HepG2 (cell line): ENCODE measurements around the gene ZNF684. TPM values are rescaled to one million over a fixed set of nuclear protein-coding genes. Genes with fewer than 3 reads are reported as not detected.

Source experiments
- CBFB ChIP-seq: sonication (generic); formaldehyde crosslinking; IDR thresholded peaks from 2 replicates; pipeline ENCODE4 v1.4.0; 2020; ENCODE audit warnings: missing genetic modification reagents
- CREB1 ChIP-seq, 2 experiments: fragments of 450-650 bp in 1 of 2; IDR thresholded peaks; 2 replicates each; pipeline ENCODE4 v1.6.1; 2016 to 2017; ENCODE audit warnings: control low read depth in 1 of 2, mild to moderate bottlenecking in 1 of 2, missing compliant biosample characterization in 1 of 2, missing genetic modification characterization in 1 of 2
- EED ChIP-seq: sonication (generic); formaldehyde crosslinking; IDR thresholded peaks from 2 replicates; pipeline ENCODE4 v1.5.0; 2020; ENCODE audit warnings: mild to moderate bottlenecking, missing genetic modification reagents
- HNF1B ChIP-seq: sonication (generic); formaldehyde crosslinking; IDR thresholded peaks from 2 replicates; pipeline ENCODE4 v1.5.1; 2020; ENCODE audit warnings: mild to moderate bottlenecking, moderate library complexity, missing genetic modification reagents
- KMT2B ChIP-seq: IDR thresholded peaks from 2 replicates; pipeline ENCODE4 v1.6.1; 2016; ENCODE audit warnings: missing genetic modification reagents, missing compliant biosample characterization
- MED13 ChIP-seq: sonication (generic); formaldehyde crosslinking; IDR thresholded peaks from 2 replicates; pipeline ENCODE4 v1.5.0; 2020; ENCODE audit warnings: missing genetic modification reagents
- NFYC ChIP-seq: IDR thresholded peaks from 2 replicates; pipeline ENCODE4 v1.6.1; 2016; ENCODE audit warnings: missing genetic modification reagents, missing compliant biosample characterization
- PBX3 ChIP-seq: sonication (generic); formaldehyde crosslinking; IDR thresholded peaks from 2 replicates; pipeline ENCODE4 v1.8.1; 2023; ENCODE audit warnings: missing genetic modification reagents, inconsistent platforms, borderline replicate concordance
- PLSCR1 ChIP-seq: sonication (generic); formaldehyde crosslinking; IDR thresholded peaks from 2 replicates; pipeline ENCODE4 v1.5.0; 2020; ENCODE audit warnings: missing genetic modification reagents, mild to moderate bottlenecking, borderline replicate concordance
- POGZ ChIP-seq: sonication (generic); formaldehyde crosslinking; IDR thresholded peaks from 2 replicates; pipeline ENCODE4 v1.4.0; 2020; ENCODE audit warnings: mild to moderate bottlenecking, missing genetic modification reagents
- RFXAP ChIP-seq: sonication (generic); formaldehyde crosslinking; IDR thresholded peaks from 2 replicates; pipeline ENCODE4 v1.4.0; 2020; ENCODE audit warnings: missing genetic modification reagents, borderline replicate concordance
- SUZ12 ChIP-seq: fragments of 150-350 bp; IDR thresholded peaks from 2 replicates; pipeline ENCODE4 v1.6.1; 2014; ENCODE audit warnings: low read depth, low read length
- TMF1 ChIP-seq: sonication (generic); formaldehyde crosslinking; IDR thresholded peaks from 2 replicates; pipeline ENCODE4 v1.8.1; 2022; ENCODE audit warnings: low read depth, missing genetic modification reagents
- ZBTB8A ChIP-seq: sonication (generic); formaldehyde crosslinking; IDR thresholded peaks from 2 replicates; pipeline ENCODE4 v1.4.0; 2020; ENCODE audit warnings: mild to moderate bottlenecking, low read depth, missing genetic modification reagents, borderline replicate concordance
- ZNF160 ChIP-seq: sonication (generic); formaldehyde crosslinking; IDR thresholded peaks from 2 replicates; pipeline ENCODE4 v1.8.0; 2022; ENCODE audit warnings: mild to moderate bottlenecking, inconsistent platforms, missing genetic modification reagents
- ZNF503 ChIP-seq: sonication (generic); formaldehyde crosslinking; IDR thresholded peaks from 2 replicates; pipeline ENCODE4 v1.4.0; 2020; ENCODE audit warnings: missing genetic modification reagents
- ZNF556 ChIP-seq: sonication (generic); formaldehyde crosslinking; IDR thresholded peaks from 2 replicates; pipeline ENCODE4 v1.4.0; 2020; ENCODE audit warnings: mild to moderate bottlenecking, missing genetic modification reagents, borderline replicate concordance
- ZNF749 ChIP-seq: sonication (generic); formaldehyde crosslinking; IDR thresholded peaks from 2 replicates; pipeline ENCODE4 v1.8.0; 2022; ENCODE audit warnings: mild to moderate bottlenecking, missing genetic modification reagents, moderate library complexity, borderline replicate concordance
- ZSCAN12 ChIP-seq: sonication (generic); formaldehyde crosslinking; IDR thresholded peaks from 2 replicates; pipeline ENCODE4 v1.9.0; 2021; ENCODE audit warnings: mild to moderate bottlenecking, missing genetic modification reagents
- ZSCAN20 ChIP-seq: sonication (generic); formaldehyde crosslinking; IDR thresholded peaks from 2 replicates; pipeline ENCODE4 v1.4.0; 2020; ENCODE audit warnings: missing genetic modification reagents, mild to moderate bottlenecking, borderline replicate concordance
- polyA plus RNA-seq, 8 experiments: library from polyadenylated mRNA; depleted of rRNA in 3 of 8; stranded (reverse) in 7 of 8; unstranded in 1 of 8; fragments of >200 nt; fragmentation: Illumina TruSeq in 4 of 8; extraction: Trizol in 4 of 8; gene quantifications; 2 replicates each; pipeline versions ENCODE4 v1.2.1 to v1.2.3, GENCODE V29; 2011 to 2016; ENCODE audit warnings: low read depth in 4 of 8, missing spikeins in 1 of 8, mixed read lengths in 1 of 8; ENCODE audit not compliant: insufficient read depth in 1 of 8
- total RNA-seq, 5 experiments: library from RNA; depleted of rRNA; stranded (reverse); fragments of >200 nt; fragmentation: Illumina TruSeq; extraction: Trizol; gene quantifications; 2 replicates each; pipeline ENCODE4 v1.2.3, GENCODE V29; 2016; ENCODE audit warnings: low read depth in 1 of 5

The ZNF684 gene
- total and polyA plus RNA-seq, 2 of the 13 experiments (the other 11 are each of a cell fraction or from before 2014, with no cell fraction given) = 6.5 to 15.2 TPM

- TF ChIP-seq CREB1 (IDR thresholded peaks at IDR 0.05) = no peak
- TF ChIP-seq CREB1 (CRISPR knock-in tag; IDR thresholded peaks at IDR 0.05) = peak; percentile 79
- TF ChIP-seq CBFB (CRISPR knock-in tag) = peak; percentile 59; the same call in 1 of the 2 replicates
- peak; percentile 79 for TF ChIP-seq ZNF503
- peak; percentile 97 for TF ChIP-seq POGZ (CRISPR knock-in tag)
- TF ChIP-seq PLSCR1 (CRISPR knock-in tag) = 0 out of 2 replicates have a peak, but pooled peaks have one; percentile 87
- TF ChIP-seq NFYC = no peak
- TF ChIP-seq ZSCAN12 = peak; percentile 90; the same call in 1 of the 2 replicates
- peak; percentile 48; the same call in 1 of the 2 replicates for TF ChIP-seq SUZ12
- TF ChIP-seq ZSCAN20 (CRISPR knock-in tag) = peak; percentile 90; the same call in 1 of the 2 replicates
- peak; percentile 72; the same call in 1 of the 2 replicates for TF ChIP-seq PBX3 (CRISPR knock-in tag)
- TF ChIP-seq ZBTB8A (CRISPR knock-in tag) = peak; percentile 57; the same call in 1 of the 2 replicates
- peak; percentile 81 for TF ChIP-seq MED13
- peak; percentile 21; the same call in 1 of the 2 replicates for TF ChIP-seq EED
- peak; percentile 79; the same call in 1 of the 2 replicates for TF ChIP-seq RFXAP
- peak; percentile 81 for TF ChIP-seq HNF1B
- peak; percentile 98 for TF ChIP-seq KMT2B (CRISPR knock-in tag)
- TF ChIP-seq ZNF749 (CRISPR knock-in tag) = peak; percentile 64; the same call in 1 of the 2 replicates
- TF ChIP-seq TMF1 = 0 out of 2 replicates have a peak, but pooled peaks have one; percentile 41
- TF ChIP-seq ZNF556 (CRISPR knock-in tag) = peak; percentile 72; the same call in 1 of the 2 replicates
- TF ChIP-seq ZNF160 (CRISPR knock-in tag) = 0 out of 2 replicates have a peak, but pooled peaks have one; percentile 72
Measured at GRCh38 chr1:40508375-40509341, 22.8 kb upstream of the ZNF684 start, which contains the start of gene EXO5 (continued).
